Effector memory CD4-positive, alpha-beta T cell (primary cell): ENCODE measurements around the gene VPS11.

Experiments used
- DNase-seq, 3 donors: peaks; one replicate each; pipeline ENCODE4 v3.0.0-alpha.2; 2020
- H3K27ac ChIP-seq: 2 replicates; pipeline ENCODE4 v1.7.0; 2013; ENCODE audit warnings: mild to moderate bottlenecking, low read length, moderate library complexity; ENCODE audit not compliant: insufficient read depth, poor library complexity, severe bottlenecking
- H3K27me3 ChIP-seq: replicated peaks from 2 replicates; pipeline ENCODE4 v1.7.0; 2013; ENCODE audit warnings: mild to moderate bottlenecking, low read length; ENCODE audit not compliant: insufficient read depth, control insufficient read depth, poor library complexity, severe bottlenecking
- H3K36me3 ChIP-seq: 2 replicates; pipeline ENCODE4 v1.7.0; 2013; ENCODE audit warnings: mild to moderate bottlenecking, low read length, moderate library complexity; ENCODE audit not compliant: control insufficient read depth, insufficient read depth
- H3K4me1 ChIP-seq: 2 replicates; pipeline ENCODE4 v1.7.0; 2013; ENCODE audit warnings: low read length, mild to moderate bottlenecking; ENCODE audit not compliant: control insufficient read depth, insufficient read depth, poor library complexity, severe bottlenecking
- H3K4me3 ChIP-seq: 2 replicates; pipeline ENCODE4 v1.7.0; 2013; ENCODE audit warnings: low read length, low read depth, mild to moderate bottlenecking; ENCODE audit not compliant: insufficient read depth, poor library complexity, severe bottlenecking
- H3K9me3 ChIP-seq: 2 replicates; pipeline ENCODE4 v1.7.0; 2013; ENCODE audit warnings: mild to moderate bottlenecking, low read length, moderate library complexity; ENCODE audit not compliant: control insufficient read depth

The VPS11 gene

DNA sequence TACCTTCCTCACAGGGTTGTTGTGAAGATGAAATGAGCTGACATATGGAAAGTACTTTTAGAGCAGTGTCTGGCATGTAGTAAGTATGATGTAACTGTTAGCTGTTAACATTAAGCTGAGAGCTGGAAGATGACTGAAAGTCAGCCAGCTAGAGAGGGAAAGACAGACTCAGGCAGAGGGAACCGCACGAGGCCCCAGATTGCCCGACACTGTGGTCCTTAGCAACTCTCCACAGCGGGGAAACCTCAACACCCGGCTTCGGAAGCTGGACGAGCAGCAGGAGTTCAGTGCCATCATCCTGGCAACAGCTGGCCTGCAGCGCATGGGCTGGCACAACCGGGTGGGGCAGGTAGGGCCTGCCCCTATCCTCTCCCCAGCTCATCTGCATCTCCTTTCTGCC lies 23.6 kb downstream of the VPS11 start:
- no peaks in the 10 kb centered on the region for H3K36me3 ChIP-seq
- H3K27ac ChIP-seq = no peak overlapping the region
- no peaks in the 10 kb centered on the region for H3K27me3 ChIP-seq
- DNase-seq = no peak
- H3K4me3 ChIP-seq = no peak overlapping the region
- H3K4me1 ChIP-seq = peaks cover 18% of the 10 kb centered on the region
- H3K9me3 ChIP-seq = no peaks in the 10 kb centered on the region

DNA sequence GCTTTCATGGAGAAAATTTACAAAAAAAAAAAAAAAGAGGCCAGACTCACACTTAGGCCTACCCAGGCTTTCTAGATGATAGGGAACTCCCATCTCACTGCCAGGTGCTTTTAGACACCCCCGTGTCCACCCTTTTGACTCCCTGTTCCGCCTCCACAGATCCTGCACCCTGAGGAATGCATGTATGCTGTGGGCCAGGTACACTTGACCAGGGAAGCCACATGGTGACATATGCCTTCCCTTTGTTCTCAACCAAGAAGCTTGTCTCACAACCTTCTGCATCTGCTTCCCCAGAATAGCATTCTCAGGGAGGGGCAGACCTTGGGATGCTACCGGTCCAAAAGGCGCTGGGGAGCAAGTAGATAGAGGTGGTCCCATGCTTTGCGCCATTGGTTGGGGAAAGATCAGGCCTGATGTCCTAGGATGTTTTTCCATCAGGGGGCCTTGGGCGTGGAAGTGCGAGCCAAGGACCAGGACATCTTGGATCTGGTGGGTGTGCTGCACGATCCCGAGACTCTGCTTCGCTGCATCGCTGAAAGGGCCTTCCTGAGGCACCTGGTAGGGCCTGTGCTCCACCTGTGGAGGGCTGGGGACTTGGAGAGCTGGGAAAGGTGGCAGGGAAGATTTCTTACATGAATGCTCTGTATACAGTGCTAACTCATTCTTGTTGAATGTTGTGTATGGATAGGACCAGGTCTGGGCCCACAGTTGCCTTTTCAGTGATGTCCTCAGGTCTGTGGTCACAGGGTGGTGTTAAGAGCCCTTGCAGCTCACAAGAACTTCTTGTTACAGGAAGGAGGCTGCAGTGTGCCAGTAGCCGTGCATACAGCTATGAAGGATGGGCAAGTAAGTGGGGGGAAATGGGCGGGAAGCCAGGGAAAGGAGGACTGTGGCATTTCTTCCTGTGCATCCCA lies 24.6 kb downstream of the VPS11 start:
- no peak for DNase-seq
- no peaks in the 10 kb centered on the region for H3K27me3 ChIP-seq
- no peak overlapping the region for H3K4me3 ChIP-seq
- H3K36me3 ChIP-seq = peaks cover under 1% of the 10 kb centered on the region
- H3K4me1 ChIP-seq = peaks cover 18% of the 10 kb centered on the region
- H3K27ac ChIP-seq = no peak overlapping the region
- H3K9me3 ChIP-seq = no peaks in the 10 kb centered on the region

DNA sequence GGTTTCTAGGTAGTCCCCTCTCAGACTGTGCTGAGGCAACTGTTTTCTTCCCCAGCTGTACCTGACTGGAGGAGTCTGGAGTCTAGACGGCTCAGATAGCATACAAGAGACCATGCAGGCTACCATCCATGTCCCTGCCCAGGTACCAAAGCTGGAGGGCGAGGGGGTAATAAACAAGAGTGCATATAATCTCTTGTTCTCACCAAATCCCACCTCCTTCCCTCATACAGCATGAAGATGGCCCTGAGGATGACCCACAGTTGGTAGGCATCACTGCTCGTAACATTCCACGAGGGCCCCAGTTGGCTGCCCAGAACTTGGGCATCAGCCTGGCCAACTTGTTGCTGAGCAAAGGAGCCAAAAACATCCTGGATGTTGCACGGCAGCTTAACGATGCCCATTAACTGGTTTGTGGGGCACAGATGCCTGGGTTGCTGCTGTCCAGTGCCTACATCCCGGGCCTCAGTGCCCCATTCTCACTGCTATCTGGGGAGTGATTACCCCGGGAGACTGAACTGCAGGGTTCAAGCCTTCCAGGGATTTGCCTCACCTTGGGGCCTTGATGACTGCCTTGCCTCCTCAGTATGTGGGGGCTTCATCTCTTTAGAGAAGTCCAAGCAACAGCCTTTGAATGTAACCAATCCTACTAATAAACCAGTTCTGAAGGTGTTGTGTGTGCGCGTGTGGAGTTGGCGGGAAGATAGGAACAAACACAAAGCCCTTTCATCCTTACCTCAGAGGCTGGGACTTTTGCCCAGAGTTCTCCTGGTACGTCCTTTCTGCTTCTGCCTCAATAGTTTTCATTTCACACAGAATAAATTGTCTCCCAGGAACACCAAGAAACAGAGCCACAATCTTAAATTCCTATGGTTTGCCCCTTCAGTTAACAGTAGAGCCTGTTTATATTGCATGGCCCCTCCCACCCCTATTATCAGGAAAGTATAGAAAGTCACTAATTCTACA lies 25.5 kb downstream of the VPS11 start:
- Histone ChIP-seq H3K27ac (peak overlapping the region; percentile 63), H3K4me3 (peak overlapping the region; percentile 68), H3K27me3 (no peaks in the 10 kb centered on the region), H3K36me3 (peaks cover 10% of the 10 kb centered on the region), H3K4me1 (peaks cover 18% of the 10 kb centered on the region), H3K9me3 (no peaks in the 10 kb centered on the region)
- DNase-seq = no peak

DNA sequence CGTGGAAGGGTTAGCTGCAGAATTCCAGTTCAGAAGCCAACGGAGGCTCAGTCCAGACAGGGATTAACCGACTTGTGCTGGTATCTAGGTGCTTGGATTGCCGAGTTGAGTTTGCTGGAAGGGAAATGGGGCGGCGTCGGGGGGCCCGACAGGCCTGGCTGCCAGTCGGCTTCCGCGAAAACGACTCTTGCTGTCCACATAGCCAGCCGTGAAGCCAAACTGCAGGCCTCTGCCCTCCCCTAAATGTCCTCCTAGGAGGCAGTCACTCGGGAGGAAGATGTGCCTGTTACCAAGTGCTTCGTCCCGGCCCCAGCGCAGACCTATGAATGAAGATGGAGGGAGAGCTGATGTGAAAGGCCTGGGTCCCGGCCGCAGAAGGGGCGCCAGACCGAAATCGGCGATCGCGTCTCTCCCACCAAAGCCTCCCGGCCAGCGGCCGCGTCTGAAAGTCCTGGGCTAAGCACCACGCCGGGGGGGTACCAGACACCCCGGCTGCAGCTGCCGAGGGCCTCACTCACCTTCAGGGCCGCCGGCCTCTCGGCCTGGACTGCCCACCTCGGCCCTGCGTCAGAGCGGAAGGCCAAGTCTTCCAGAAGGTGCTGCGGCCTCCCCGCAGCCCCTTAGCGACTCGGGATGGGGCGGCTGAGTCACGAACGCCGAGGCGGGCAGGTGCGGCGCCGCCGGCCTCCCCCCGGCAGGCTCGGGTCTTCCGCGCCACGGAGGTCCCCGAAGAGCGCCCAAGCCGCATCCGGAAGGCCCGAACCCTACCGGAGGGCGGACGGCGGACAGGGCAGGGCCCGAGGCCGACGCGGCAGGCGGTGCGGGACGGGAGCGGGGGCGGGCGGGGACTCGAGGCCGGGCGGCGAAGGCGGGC lies 26.6 kb downstream of the VPS11 start:
- Histone ChIP-seq H3K27ac (peak overlapping the region; percentile 63), H3K4me1 (peaks cover 18% of the 10 kb centered on the region), H3K27me3 (no peaks in the 10 kb centered on the region), H3K4me3 (peak overlapping the region; percentile 68), H3K36me3 (peaks cover 14% of the 10 kb centered on the region), H3K9me3 (no peaks in the 10 kb centered on the region)
- peak in 2 of 3 donors; percentile 28 to 36 for DNase-seq

DNA sequence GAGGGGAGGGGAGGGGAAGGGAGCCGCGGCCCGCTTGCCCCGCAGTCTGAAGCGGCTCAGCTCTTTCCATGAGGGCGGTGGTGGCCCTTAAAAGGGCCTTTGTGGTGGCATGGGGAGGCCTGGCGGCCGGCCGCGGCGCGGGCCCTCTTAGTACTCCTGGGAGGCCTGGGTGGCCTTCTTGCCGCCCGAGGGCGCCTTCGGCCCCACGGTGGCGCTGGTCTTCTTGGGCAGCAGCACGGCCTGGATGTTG lies 27.1 kb downstream of the VPS11 start:
- Histone ChIP-seq H3K9me3 (no peaks in the 10 kb centered on the region), H3K27ac (peak overlapping the region; percentile 63), H3K4me1 (peaks cover 19% of the 10 kb centered on the region), H3K4me3 (peak overlapping the region; percentile 68), H3K36me3 (peaks cover 14% of the 10 kb centered on the region), H3K27me3 (no peaks in the 10 kb centered on the region)
- peak in 1 of 3 donors; percentile 30 for DNase-seq

DNA sequence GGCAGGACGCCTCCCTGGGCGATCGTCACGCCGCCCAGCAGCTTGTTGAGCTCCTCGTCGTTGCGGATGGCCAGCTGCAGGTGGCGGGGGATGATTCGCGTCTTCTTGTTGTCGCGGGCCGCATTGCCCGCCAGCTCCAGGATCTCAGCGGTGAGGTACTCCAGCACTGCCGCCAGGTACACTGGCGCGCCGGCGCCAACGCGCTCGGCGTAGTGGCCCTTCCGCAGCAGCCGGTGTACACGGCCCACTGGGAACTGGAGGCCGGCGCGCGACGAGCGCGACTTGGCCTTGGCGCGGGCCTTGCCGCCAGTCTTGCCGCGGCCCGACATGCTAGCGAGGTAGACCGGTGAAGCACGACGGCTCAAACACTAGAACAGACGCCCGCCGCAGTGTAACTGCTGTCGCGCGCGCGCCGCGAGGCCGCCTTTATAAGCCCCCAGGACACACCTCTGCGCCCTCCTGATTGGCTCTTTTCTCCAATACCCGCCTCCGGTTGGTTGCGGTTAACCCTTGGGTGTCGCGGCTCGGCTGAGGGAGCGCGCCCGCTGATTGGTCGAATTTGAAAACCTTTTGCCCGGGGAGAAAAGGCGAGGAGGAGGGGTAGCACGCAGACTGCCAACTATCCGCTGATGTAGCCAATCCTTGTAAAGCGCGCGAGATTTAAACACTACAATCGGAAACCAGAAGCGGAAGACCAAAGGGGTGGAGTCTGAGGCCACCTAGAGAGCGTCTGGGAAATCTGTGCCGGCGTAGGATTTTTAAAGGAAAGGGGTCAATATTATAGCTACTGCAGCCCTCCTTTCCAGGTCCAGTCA lies 27.7 kb downstream of the VPS11 start:
- Histone ChIP-seq H3K27me3 (no peaks in the 10 kb centered on the region), H3K36me3 (peaks cover 14% of the 10 kb centered on the region), H3K4me1 (peaks cover 24% of the 10 kb centered on the region), H3K4me3 (peak overlapping the region; percentile 68), H3K27ac (peak overlapping the region; percentile 63), H3K9me3 (no peaks in the 10 kb centered on the region)
- DNase-seq = peak; percentile 99 to 100 (median 99)

DNA sequence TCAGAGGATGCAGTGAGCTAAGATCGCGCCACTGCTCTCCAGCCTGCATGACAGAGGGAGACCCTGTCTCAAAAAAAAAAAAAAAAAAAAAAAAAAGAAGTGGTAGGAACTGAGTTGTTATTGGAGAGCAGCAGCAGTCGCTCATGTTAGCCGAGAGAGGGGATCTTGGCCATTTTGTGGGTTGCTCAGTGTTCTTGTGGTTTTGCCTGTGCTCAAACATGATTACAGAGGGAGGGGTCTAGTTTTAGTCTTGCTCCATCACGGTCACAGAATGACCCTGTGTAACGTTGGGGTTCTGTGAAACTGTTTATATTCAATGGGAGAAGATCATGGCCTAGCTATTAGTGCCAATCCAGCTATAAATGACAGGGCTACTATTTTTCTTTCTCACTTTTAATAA lies 32.1 kb downstream of the VPS11 start:
- H3K36me3 ChIP-seq = peaks cover 14% of the 10 kb centered on the region
- no peaks in the 10 kb centered on the region for H3K27me3 ChIP-seq
- no peak overlapping the region for H3K4me3 ChIP-seq
- no peaks in the 10 kb centered on the region for H3K9me3 ChIP-seq
- no peak for DNase-seq
- H3K4me1 ChIP-seq = peaks cover 22% of the 10 kb centered on the region
- H3K27ac ChIP-seq = no peak overlapping the region

DNA sequence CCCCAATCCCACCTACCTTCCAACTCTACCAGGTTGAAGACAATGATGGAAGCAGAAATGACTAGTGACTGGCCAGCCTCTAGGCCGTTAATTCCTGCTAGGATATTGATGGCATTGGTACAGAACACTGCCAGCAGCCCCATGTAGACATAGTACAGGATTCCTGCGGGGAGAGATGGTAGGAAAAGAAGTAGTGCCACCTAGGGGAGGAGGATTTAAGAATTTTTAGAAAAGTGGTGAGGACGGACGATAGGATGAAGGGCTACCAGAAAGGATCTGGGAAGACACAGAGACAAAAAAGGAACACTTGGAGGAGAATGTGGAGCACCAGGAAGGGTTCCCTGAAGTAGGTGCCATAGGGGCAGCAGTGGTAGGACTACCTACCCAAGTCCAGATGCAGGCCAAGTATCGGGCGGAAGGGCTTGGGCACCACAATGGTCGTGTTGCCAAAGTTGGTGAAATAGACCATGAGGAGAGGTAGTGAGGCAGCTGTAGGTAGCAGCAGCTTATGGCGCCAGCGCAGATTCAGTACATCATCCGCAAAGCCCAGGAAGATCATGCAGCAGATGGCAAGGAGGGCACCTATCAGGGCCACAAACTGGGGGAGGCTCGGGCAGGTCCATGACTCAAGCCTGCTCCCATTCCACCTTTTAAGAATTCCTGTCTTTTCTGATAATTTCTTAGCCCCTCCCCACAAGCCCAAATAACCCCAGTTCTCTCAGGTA lies 32.8 kb downstream of the VPS11 start:
- Histone ChIP-seq H3K4me3 (no peak overlapping the region), H3K27me3 (no peaks in the 10 kb centered on the region), H3K36me3 (peaks cover 14% of the 10 kb centered on the region), H3K9me3 (no peaks in the 10 kb centered on the region), H3K4me1 (peaks cover 22% of the 10 kb centered on the region), H3K27ac (no peak overlapping the region)
- no peak for DNase-seq
